Bronchial epithelial cell (primary cell): ENCODE results near the gene QSOX2. TPM values are rescaled to one million over a fixed set of nuclear protein-coding genes. Genes with fewer than 3 reads are reported as not detected.

Experiments used
- DNase-seq: peaks from one replicate; pipeline ENCODE4 v3.0.0-alpha.2; 2010; ENCODE audit warnings: low read depth
- FAIRE-seq: peaks from 2 replicates; lab custom pipeline; 2011; peaks lifted over from hg19 to GRCh38; lab: Jason Lieb, UNC
- H3K27me3 ChIP-seq: 2 replicates; pipeline ENCODE4 v1.5.1; 2011; ENCODE audit warnings: low read length; ENCODE audit not compliant: control insufficient read depth, insufficient read depth
- H3K36me3 ChIP-seq: 2 replicates; pipeline ENCODE4 v1.5.1; 2011; ENCODE audit warnings: low read length; ENCODE audit not compliant: control insufficient read depth, insufficient read depth
- H3K4me3 ChIP-seq: 2 replicates; pipeline ENCODE4 v1.5.1; 2011; ENCODE audit warnings: mild to moderate bottlenecking, low read depth, low read length, control low read depth
- total RNA-seq: library from RNA; depleted of rRNA; stranded (reverse); fragments of >200 nt; gene quantifications from 2 replicates; pipeline ENCODE4 v1.2.1, GENCODE V29; 2014
- TF ChIP-seq, protein P1 (sequence below): IDR thresholded peaks from 2 replicates; pipeline ENCODE4 v1.5.1; 2011; ENCODE audit warnings: mild to moderate bottlenecking, moderate library complexity, low read length, control low read depth, inconsistent platforms; ENCODE audit not compliant: insufficient read depth, severe bottlenecking

The QSOX2 gene
- total RNA-seq, 1 donor from 2014 or later: 12.1 TPM

DNA sequence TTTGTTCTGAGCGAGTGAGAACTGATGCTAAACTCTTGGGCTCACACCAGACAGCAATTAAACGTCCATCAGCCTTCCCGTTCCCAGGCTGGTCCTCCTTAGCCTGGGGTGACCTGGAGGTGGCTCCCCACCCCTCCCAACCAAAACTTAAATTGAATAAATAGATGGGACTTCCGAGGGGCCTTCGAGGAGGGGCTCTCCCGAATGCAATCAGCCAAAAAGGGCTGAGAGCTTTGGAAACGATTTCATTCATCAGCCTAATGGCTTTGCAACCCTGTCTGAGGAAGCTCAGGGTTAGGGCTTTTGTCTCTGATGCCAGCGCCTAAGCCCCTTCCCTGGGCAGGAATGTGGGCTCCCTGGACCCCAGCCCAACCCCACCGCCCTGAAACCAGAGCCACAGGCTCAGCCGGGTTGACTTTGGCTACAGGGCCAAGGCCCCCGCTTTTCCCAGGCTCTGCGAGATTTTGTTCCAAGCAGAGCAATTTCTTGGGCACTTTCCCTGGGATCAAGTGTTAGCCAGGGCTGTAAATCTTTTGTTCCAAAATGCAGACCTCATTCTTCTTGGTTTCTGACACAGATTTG is 69.9 kb downstream of the QSOX2 start:
- Histone ChIP-seq H3K4me3 (no peak overlapping the region), H3K27me3 (peaks cover 5% of the 10 kb centered on the region), H3K36me3 (no peaks in the 10 kb centered on the region)
- TF ChIP-seq, protein P1, sequence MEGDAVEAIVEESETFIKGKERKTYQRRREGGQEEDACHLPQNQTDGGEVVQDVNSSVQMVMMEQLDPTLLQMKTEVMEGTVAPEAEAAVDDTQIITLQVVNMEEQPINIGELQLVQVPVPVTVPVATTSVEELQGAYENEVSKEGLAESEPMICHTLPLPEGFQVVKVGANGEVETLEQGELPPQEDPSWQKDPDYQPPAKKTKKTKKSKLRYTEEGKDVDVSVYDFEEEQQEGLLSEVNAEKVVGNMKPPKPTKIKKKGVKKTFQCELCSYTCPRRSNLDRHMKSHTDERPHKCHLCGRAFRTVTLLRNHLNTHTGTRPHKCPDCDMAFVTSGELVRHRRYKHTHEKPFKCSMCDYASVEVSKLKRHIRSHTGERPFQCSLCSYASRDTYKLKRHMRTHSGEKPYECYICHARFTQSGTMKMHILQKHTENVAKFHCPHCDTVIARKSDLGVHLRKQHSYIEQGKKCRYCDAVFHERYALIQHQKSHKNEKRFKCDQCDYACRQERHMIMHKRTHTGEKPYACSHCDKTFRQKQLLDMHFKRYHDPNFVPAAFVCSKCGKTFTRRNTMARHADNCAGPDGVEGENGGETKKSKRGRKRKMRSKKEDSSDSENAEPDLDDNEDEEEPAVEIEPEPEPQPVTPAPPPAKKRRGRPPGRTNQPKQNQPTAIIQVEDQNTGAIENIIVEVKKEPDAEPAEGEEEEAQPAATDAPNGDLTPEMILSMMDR: no peak
- FAIRE-seq (no peak), DNase-seq (no peak)

DNA sequence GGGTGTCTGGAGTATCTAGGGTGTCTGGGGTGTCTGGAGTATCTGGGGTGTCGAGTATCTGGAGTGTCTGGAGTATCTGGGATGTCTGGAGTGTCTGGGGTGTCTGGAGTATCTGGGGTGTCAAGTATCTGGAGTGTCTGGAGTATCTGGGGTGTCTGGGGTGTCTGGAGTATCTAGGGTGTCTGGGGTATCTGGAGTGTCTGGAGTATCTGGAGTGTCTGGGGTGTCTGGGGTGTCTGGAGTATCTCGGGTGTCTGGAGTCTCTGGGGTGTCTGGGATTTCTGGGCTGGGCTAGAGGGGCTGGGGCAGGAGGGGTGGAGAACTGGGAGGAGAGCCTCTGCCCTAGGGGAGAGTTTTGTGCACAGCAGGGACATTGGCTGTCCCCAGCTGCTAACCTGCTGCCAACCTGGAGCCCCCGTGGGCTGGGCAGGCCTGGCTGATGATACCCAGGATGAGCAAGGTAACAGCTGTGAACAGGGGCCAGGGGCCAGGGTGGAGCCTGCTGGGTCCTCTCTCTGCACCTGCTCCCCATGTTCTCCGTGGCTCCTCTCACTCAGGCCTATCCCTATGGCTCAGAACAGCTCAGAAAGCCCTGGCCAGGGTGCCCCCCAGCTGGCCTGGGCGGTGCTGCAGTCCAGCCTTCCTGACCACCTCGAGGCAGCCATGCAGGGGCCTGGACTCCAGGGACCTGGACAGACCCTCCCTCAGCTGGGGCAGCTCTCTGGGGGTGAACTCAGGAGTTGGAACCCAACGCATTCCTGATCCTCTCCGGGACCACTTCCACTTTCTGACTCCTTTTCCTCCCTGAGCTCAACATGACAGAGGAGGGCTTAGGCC is 70.6 kb downstream of the QSOX2 start:
- no peak for FAIRE-seq
- Histone ChIP-seq H3K4me3 (no peak overlapping the region), H3K27me3 (peaks cover 5% of the 10 kb centered on the region), H3K36me3 (no peaks in the 10 kb centered on the region)
- no peak for DNase-seq
- TF ChIP-seq, protein P1: no peak

DNA sequence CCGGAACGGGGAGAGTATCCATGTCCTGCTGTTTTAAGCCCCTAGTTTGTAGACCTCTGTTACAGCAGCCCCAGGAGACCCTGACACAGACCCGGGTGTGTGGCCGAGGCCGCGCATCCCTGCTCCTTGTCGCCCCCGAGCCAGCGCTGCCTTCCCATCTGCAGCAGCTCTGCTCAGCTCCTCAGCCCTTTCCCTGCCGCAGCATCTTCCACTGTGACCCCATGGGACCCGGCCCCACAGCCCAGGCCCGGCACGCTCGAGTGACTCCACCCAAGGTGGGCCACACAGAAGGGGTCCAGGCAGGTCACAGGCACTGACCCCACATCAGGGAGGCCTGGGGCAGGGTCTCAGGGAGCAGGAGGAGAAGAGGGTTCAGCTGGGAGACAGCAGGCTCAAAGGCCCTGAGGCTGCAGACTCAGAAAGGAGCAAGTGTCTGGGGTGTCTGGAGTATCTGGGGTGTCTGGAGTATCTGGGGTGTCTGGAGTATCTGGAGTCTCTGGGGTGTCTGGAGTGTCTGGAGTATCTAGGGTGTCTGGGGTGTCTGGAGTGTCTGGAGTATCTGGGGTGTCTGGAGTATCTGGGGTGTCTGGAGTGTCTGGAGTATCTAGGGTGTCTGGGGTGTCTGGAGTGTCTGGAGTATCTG is 71.8 kb downstream of the QSOX2 start:
- Histone ChIP-seq H3K36me3 (no peaks in the 10 kb centered on the region), H3K4me3 (no peak overlapping the region), H3K27me3 (peaks cover 7% of the 10 kb centered on the region)
- DNase-seq: no peak
- TF ChIP-seq, protein P1: no peak
- FAIRE-seq: no peak

DNA sequence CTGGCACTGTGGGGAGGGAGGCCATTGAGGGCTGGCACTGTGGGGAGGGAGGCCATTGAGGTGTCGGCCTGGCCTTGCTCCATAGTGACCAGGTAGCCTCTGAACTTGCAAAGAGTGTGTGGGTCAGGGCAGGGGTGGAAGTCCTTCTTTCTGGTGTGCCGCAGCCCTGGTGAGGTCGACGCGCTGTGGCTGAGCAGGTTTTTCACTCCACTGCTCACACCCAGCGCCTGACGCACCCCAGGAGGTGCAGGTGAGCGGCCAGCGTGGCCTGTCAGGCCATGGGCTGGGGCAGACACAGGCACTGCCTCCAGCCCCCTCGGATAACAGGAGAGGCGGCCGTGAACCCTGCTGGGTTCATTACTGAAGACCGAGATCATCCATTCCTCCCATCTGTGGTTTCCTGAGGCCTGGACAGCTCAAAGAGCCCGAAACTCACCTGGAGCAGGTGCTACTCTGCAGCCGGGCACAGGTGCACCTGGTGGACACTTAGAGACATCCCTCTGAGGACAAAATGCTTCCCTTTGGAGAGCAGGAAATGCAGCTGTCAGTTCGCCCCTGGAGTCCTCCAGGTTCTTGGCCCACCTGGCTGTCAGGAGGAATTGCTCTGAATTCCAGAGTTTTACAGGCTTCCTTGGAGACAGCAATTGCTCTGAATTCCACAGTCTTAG is 73.1 kb downstream of the QSOX2 start:
- peaks cover 3% of the 10 kb centered on the region for H3K27me3 ChIP-seq
- no peak for FAIRE-seq

GRCh38 chr9:136171801-136172411 is 73.7 kb downstream of the QSOX2 start:
- Histone ChIP-seq H3K36me3 (no peaks in the 10 kb centered on the region), H3K27me3 (peaks cover 3% of the 10 kb centered on the region), H3K4me3 (no peak overlapping the region)
- TF ChIP-seq, protein P1: no peak
- DNase-seq (no peak), FAIRE-seq (no peak)

More for the DNA sequence above, 73.1 kb downstream of the QSOX2 start:
- DNase-seq: no peak
- TF ChIP-seq, protein P1: no peak
- Histone ChIP-seq H3K36me3 (no peaks in the 10 kb centered on the region), H3K4me3 (no peak overlapping the region)
